Keratinocyte (primary cell): Measurements from ENCODE around the gene TSPAN10. TPM values are rescaled to one million over a fixed set of nuclear protein-coding genes. Genes with fewer than 3 reads are reported as not detected.
A peak's percentile ranks its signal among the peaks of the same experiment; 100 is the strongest.

ENCODE experiments used
- DNase-seq: peaks from one replicate; pipeline ENCODE4 v3.0.0-alpha.2; 2011; ENCODE audit warnings: low read depth, missing footprints, low spot score
- FAIRE-seq: peaks from 2 replicates; lab custom pipeline; 2011; peaks lifted over from hg19 to GRCh38; lab: Jason Lieb, UNC
- H2AFZ ChIP-seq: 2 replicates; pipeline ENCODE4 v1.6.0; 2012; ENCODE audit warnings: low read length, control low read depth, inconsistent platforms; ENCODE audit not compliant: control insufficient read depth
- H3K27ac ChIP-seq: 2 replicates; pipeline ENCODE4 v1.5.1; 2011; ENCODE audit warnings: low read length; ENCODE audit not compliant: control insufficient read depth, insufficient read depth
- H3K27me3 ChIP-seq: 3 replicates; pipeline ENCODE4 v1.6.0; 2011; ENCODE audit warnings: low read length; ENCODE audit not compliant: control insufficient read depth, insufficient read depth; ENCODE audit errors: extremely low read depth
- H3K36me3 ChIP-seq, 2 experiments: 2 replicates in 1 of 2; 3 replicates in 1 of 2; pipeline ENCODE4 v1.5.1; 2011; ENCODE audit warnings: low read length in 2 of 2, mild to moderate bottlenecking in 1 of 2; ENCODE audit not compliant: control insufficient read depth in 2 of 2, insufficient read depth in 2 of 2; ENCODE audit errors: extremely low read depth in 1 of 2
- H3K4me1 ChIP-seq: 3 replicates; pipeline ENCODE4 v1.5.1; 2011; ENCODE audit warnings: low read length; ENCODE audit not compliant: control insufficient read depth, insufficient read depth; ENCODE audit errors: extremely low read depth
- H3K4me2 ChIP-seq: 3 replicates; pipeline ENCODE4 v1.6.0; 2011; ENCODE audit warnings: low read depth, low read length; ENCODE audit not compliant: control insufficient read depth, insufficient read depth; ENCODE audit errors: extremely low read depth
- H3K4me3 ChIP-seq, 3 experiments: fragments of 200-600 bp in 1 of 3; sonication (generic) in 1 of 3; 2 replicates in 2 of 3; 3 replicates in 1 of 3; pipeline ENCODE4 v1.5.1; 2011 to 2016; ENCODE audit warnings: low read length in 3 of 3, mild to moderate bottlenecking in 3 of 3, control low read depth in 2 of 3, inconsistent platforms in 1 of 3, low read depth in 1 of 3, mixed read lengths in 1 of 3, mixed run types in 1 of 3, moderate library complexity in 1 of 3; ENCODE audit not compliant: control insufficient read depth in 2 of 3, insufficient read depth in 2 of 3; ENCODE audit errors: extremely low read depth in 1 of 3
- H3K79me2 ChIP-seq: 2 replicates; pipeline ENCODE4 v1.6.0; 2012; ENCODE audit warnings: low read length; ENCODE audit not compliant: control insufficient read depth, insufficient read depth
- H3K9ac ChIP-seq: 3 replicates; pipeline ENCODE4 v1.6.0; 2011; ENCODE audit warnings: low read length; ENCODE audit not compliant: control insufficient read depth, insufficient read depth; ENCODE audit errors: extremely low read depth
- H3K9me1 ChIP-seq: 3 replicates; pipeline ENCODE4 v1.6.0; 2011; ENCODE audit warnings: low read length; ENCODE audit not compliant: control insufficient read depth, insufficient read depth; ENCODE audit errors: extremely low read depth
- H3K9me3 ChIP-seq: 2 replicates; pipeline ENCODE4 v1.5.1; 2012; ENCODE audit warnings: low read depth, low read length; ENCODE audit not compliant: control insufficient read depth
- H4K20me1 ChIP-seq: 3 replicates; pipeline ENCODE4 v1.6.0; 2011; ENCODE audit warnings: low read length; ENCODE audit not compliant: control insufficient read depth, insufficient read depth; ENCODE audit errors: extremely low read depth
- EZH2 ChIP-seq: IDR thresholded peaks from one replicate; pipeline ENCODE4 v1.6.1; 2012; ENCODE audit warnings: inconsistent platforms, mild to moderate bottlenecking, low read length, moderate library complexity
- dilution Hi-C: fragments of 300-500 bp; cut with MboI; formaldehyde crosslinking; loops from one replicate; pipeline ENCODE4 v1.7.0; 2020; ENCODE audit warnings: low sequenced_read_pairs; ENCODE audit not compliant: extremely low pct_ligation_motif_present
- polyA plus RNA-seq, 5 experiments: library from polyadenylated mRNA; depleted of rRNA in 3 of 5; stranded (reverse) in 3 of 5; stranded (forward) in 1 of 5; unstranded in 1 of 5; fragments of >200 nt; gene quantifications; 1 replicate in 1 of 5; 2 replicates in 3 of 5; 3 replicates in 1 of 5; pipeline versions ENCODE4 v1.2.1 to v1.2.3, GENCODE V29; 2011 to 2012; ENCODE audit warnings: missing spikeins in 2 of 5, low read depth in 1 of 5, low replicate concordance in 1 of 5
- TF ChIP-seq, protein P1 (sequence below), 3 experiments: IDR thresholded peaks in 1 of 3; conservative IDR thresholded peaks in 1 of 3; optimal IDR thresholded peaks in 1 of 3; 2 replicates in 2 of 3; 3 replicates in 1 of 3; pipeline versions ENCODE3 to v1.5.1; 2011; ENCODE audit warnings: low read length in 3 of 3, mild to moderate bottlenecking in 3 of 3, moderate library complexity in 2 of 3, control low read depth in 1 of 3, inconsistent platforms in 1 of 3; ENCODE audit not compliant: insufficient read depth in 2 of 3; ENCODE audit errors: extremely low read depth in 1 of 3

TSPAN10 gene
- polyA plus RNA-seq, 1 donor (not counting 4 experiments of a cell fraction or from before 2014, with no cell fraction given) = 0.89 TPM

- Histone ChIP-seq H3K79me2 (peaks cover 82% of the 10 kb centered on the region), H3K9me1 (no peaks in the 10 kb centered on the region), H3K4me1 (peaks cover 24% of the 10 kb centered on the region), H3K4me3 (no peak overlapping the region), H2AFZ (no peak overlapping the region), H3K4me2 (no peak overlapping the region), H3K27me3 (no peaks in the 10 kb centered on the region), H3K36me3 (peaks cover 56 to 58% of the 10 kb centered on the region in 2 experiments), H3K27ac (no peak overlapping the region), H3K9ac (no peak overlapping the region), H4K20me1 (peaks cover 25% of the 10 kb centered on the region), H3K9me3 (no peaks in the 10 kb centered on the region)
- FAIRE-seq (no peak), DNase-seq (no peak)
- no peak for TF ChIP-seq EZH2
- TF ChIP-seq, protein P1, sequence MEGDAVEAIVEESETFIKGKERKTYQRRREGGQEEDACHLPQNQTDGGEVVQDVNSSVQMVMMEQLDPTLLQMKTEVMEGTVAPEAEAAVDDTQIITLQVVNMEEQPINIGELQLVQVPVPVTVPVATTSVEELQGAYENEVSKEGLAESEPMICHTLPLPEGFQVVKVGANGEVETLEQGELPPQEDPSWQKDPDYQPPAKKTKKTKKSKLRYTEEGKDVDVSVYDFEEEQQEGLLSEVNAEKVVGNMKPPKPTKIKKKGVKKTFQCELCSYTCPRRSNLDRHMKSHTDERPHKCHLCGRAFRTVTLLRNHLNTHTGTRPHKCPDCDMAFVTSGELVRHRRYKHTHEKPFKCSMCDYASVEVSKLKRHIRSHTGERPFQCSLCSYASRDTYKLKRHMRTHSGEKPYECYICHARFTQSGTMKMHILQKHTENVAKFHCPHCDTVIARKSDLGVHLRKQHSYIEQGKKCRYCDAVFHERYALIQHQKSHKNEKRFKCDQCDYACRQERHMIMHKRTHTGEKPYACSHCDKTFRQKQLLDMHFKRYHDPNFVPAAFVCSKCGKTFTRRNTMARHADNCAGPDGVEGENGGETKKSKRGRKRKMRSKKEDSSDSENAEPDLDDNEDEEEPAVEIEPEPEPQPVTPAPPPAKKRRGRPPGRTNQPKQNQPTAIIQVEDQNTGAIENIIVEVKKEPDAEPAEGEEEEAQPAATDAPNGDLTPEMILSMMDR (optimal IDR thresholded peaks at IDR 0.05 in 1 of 3, IDR thresholded peaks at IDR 0.05 in 1 of 3, conservative IDR thresholded peaks at IDR 0.05 in 1 of 3; ENCODE audit: extremely low read depth in 1 of 3, insufficient read depth in 2 of 3, low read length in 3 of 3) = no peak
- dilution Hi-C loops = no loop called here
Observed at GRCh38 chr17:81687770-81688541, 51.0 kb downstream of the TSPAN10 start.

DNA sequence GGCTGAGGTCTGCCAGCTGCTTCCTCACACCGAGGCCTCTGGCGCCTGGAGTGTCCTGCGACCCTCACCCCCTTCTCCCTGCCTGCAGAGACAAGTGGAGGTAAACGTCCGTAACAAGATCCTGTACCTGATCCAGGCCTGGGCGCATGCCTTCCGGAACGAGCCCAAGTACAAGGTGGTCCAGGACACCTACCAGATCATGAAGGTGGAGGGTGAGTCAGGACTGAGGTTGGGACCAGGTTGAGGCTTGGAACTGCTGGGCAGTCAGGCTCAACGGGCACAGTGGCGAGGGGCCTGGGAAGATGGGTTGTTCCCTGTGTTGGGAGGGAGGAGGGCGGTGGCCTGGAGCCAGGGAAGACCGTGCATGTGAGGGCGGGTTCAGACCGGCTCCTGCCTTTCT lies 51.6 kb downstream of the TSPAN10 start:
- dilution Hi-C loops = no loop called here
- no peak overlapping the region for H3K27ac ChIP-seq
- no peak overlapping the region for H3K4me2 ChIP-seq
- no peaks in the 10 kb centered on the region for H3K9me1 ChIP-seq
- peaks cover 25% of the 10 kb centered on the region for H4K20me1 ChIP-seq
- H3K4me1 ChIP-seq = peaks cover 24% of the 10 kb centered on the region
- DNase-seq (no peak), FAIRE-seq (no peak)
- H3K36me3 ChIP-seq = peaks cover 56 to 64% of the 10 kb centered on the region in 2 experiments
- TF ChIP-seq, protein P1 (optimal IDR thresholded peaks at IDR 0.05 in 1 of 3, IDR thresholded peaks at IDR 0.05 in 1 of 3, conservative IDR thresholded peaks at IDR 0.05 in 1 of 3; ENCODE audit: extremely low read depth in 1 of 3, insufficient read depth in 2 of 3, low read length in 3 of 3) = no peak
- no peak for TF ChIP-seq EZH2
- no peaks in the 10 kb centered on the region for H3K9me3 ChIP-seq
- H2AFZ ChIP-seq = no peak overlapping the region
- peaks cover 78% of the 10 kb centered on the region for H3K79me2 ChIP-seq
- H3K27me3 ChIP-seq = no peaks in the 10 kb centered on the region
- H3K4me3 ChIP-seq = no peak overlapping the region
- H3K9ac ChIP-seq = peak overlapping the region; percentile 28
